Parathyroid adenoma (tissue), 2 donors: ENCODE results near the gene RIOK3.
A peak's percentile ranks its signal among the peaks of the same experiment; 100 is the strongest.

ENCODE experiments used
- H2AFZ ChIP-seq: fragments of 300-600 bp; sonication (generic); one replicate; pipeline ENCODE4 v1.7.0; 2017; ENCODE audit warnings: antibody characterized with exemption, mild to moderate bottlenecking
- H3K27ac ChIP-seq: fragments of 300-600 bp; sonication (generic); one replicate; pipeline ENCODE4 v1.7.0; 2017
- H3K27me3 ChIP-seq: fragments of 300-600 bp; sonication (generic); one replicate; pipeline ENCODE4 v1.7.0; 2017; ENCODE audit warnings: low read length; ENCODE audit not compliant: control insufficient read depth, insufficient read depth
- H3K36me3 ChIP-seq: fragments of 300-600 bp; sonication (generic); one replicate; pipeline ENCODE4 v1.7.0; 2017; ENCODE audit warnings: low read length; ENCODE audit not compliant: control insufficient read depth, insufficient read depth
- H3K4me1 ChIP-seq: fragments of 300-600 bp; sonication (generic); one replicate; pipeline ENCODE4 v1.7.0; 2017; ENCODE audit warnings: control low read depth
- H3K4me2 ChIP-seq: fragments of 300-600 bp; sonication (generic); one replicate; pipeline ENCODE4 v1.7.0; 2017; ENCODE audit warnings: low read length
- H3K4me3 ChIP-seq: fragments of 300-600 bp; sonication (generic); one replicate; pipeline ENCODE4 v1.7.0; 2017; ENCODE audit warnings: low read depth, low read length
- H3K79me2 ChIP-seq: fragments of 300-600 bp; sonication (generic); one replicate; pipeline ENCODE4 v1.7.0; 2017; ENCODE audit warnings: control low read depth
- H3K9ac ChIP-seq: fragments of 300-600 bp; sonication (generic); one replicate; pipeline ENCODE4 v1.7.0; 2017; ENCODE audit warnings: mild to moderate bottlenecking
- H3K9me3 ChIP-seq: fragments of 300-600 bp; sonication (generic); one replicate; pipeline ENCODE4 v1.7.0; 2017; ENCODE audit warnings: low read length; ENCODE audit not compliant: control insufficient read depth
- CTCF ChIP-seq: fragments of 300-600 bp; sonication (generic); IDR thresholded peaks from one replicate; pipeline ENCODE4 v1.7.0; 2017; ENCODE audit warnings: antibody characterized with exemption, mild to moderate bottlenecking
- donor health status: primary hyperparathyroidism.

RIOK3 gene

GRCh38 chr18:23515911-23516546 is 62.9 kb downstream of the RIOK3 start:
- Histone ChIP-seq H3K9ac (no peak overlapping the region), H3K27ac (no peak overlapping the region), H3K79me2 (peaks cover 3% of the 10 kb centered on the region), H3K4me3 (no peak overlapping the region), H2AFZ (no peak overlapping the region), H3K4me1 (no peaks in the 10 kb centered on the region), H3K27me3 (no peaks in the 10 kb centered on the region), H3K4me2 (no peak overlapping the region), H3K36me3 (no peaks in the 10 kb centered on the region), H3K9me3 (no peaks in the 10 kb centered on the region)
- peak; percentile 89 for TF ChIP-seq CTCF

- no peak overlapping the region for H3K4me2 ChIP-seq
- H3K9ac ChIP-seq: no peak overlapping the region
- H3K9me3 ChIP-seq: no peaks in the 10 kb centered on the region
- no peak overlapping the region for H3K27ac ChIP-seq
- H3K36me3 ChIP-seq: no peaks in the 10 kb centered on the region
- peaks cover 3% of the 10 kb centered on the region for H3K79me2 ChIP-seq
- H2AFZ ChIP-seq: no peak overlapping the region
- no peaks in the 10 kb centered on the region for H3K27me3 ChIP-seq
- no peak for TF ChIP-seq CTCF
- no peaks in the 10 kb centered on the region for H3K4me1 ChIP-seq
- no peak overlapping the region for H3K4me3 ChIP-seq
Observed at GRCh38 chr18:23519734-23520133, 66.6 kb downstream of the RIOK3 start.

GRCh38 chr18:23521271-23521670 is 68.2 kb downstream of the RIOK3 start:
- Histone ChIP-seq H2AFZ (no peak overlapping the region), H3K4me1 (peaks cover 4% of the 10 kb centered on the region), H3K9ac (no peak overlapping the region), H3K79me2 (peaks cover under 1% of the 10 kb centered on the region), H3K27me3 (no peaks in the 10 kb centered on the region), H3K4me2 (no peak overlapping the region), H3K9me3 (no peaks in the 10 kb centered on the region), H3K4me3 (no peak overlapping the region), H3K27ac (no peak overlapping the region), H3K36me3 (no peaks in the 10 kb centered on the region)
- TF ChIP-seq CTCF: no peak

- no peak overlapping the region for H3K4me3 ChIP-seq
- TF ChIP-seq CTCF: no peak
- H3K4me2 ChIP-seq: no peak overlapping the region
- no peaks in the 10 kb centered on the region for H3K27me3 ChIP-seq
- no peak overlapping the region for H3K9ac ChIP-seq
- peaks cover 4% of the 10 kb centered on the region for H3K4me1 ChIP-seq
- H2AFZ ChIP-seq: no peak overlapping the region
- H3K79me2 ChIP-seq: no peaks in the 10 kb centered on the region
- H3K36me3 ChIP-seq: no peaks in the 10 kb centered on the region
- H3K27ac ChIP-seq: no peak overlapping the region
- no peaks in the 10 kb centered on the region for H3K9me3 ChIP-seq
Observed at GRCh38 chr18:23521907-23522306, 68.8 kb downstream of the RIOK3 start.
